GM18507 (cell line): Measurements from ENCODE around the gene SCRN1.
A peak's percentile ranks its signal among the peaks of the same experiment; 100 is the strongest.

Experiments used
- DNase-seq: peaks from one replicate; pipeline ENCODE4 v3.0.0; 2011; ENCODE audit warnings: low read depth; ENCODE audit not compliant: insufficient read length; ENCODE audit errors: extremely low spot score
- FAIRE-seq: peaks from 2 replicates; lab custom pipeline; 2011; peaks lifted over from hg19 to GRCh38; lab: Jason Lieb, UNC

Gene SCRN1, protein sequence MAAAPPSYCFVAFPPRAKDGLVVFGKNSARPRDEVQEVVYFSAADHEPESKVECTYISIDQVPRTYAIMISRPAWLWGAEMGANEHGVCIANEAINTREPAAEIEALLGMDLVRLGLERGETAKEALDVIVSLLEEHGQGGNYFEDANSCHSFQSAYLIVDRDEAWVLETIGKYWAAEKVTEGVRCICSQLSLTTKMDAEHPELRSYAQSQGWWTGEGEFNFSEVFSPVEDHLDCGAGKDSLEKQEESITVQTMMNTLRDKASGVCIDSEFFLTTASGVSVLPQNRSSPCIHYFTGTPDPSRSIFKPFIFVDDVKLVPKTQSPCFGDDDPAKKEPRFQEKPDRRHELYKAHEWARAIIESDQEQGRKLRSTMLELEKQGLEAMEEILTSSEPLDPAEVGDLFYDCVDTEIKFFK

DNA sequence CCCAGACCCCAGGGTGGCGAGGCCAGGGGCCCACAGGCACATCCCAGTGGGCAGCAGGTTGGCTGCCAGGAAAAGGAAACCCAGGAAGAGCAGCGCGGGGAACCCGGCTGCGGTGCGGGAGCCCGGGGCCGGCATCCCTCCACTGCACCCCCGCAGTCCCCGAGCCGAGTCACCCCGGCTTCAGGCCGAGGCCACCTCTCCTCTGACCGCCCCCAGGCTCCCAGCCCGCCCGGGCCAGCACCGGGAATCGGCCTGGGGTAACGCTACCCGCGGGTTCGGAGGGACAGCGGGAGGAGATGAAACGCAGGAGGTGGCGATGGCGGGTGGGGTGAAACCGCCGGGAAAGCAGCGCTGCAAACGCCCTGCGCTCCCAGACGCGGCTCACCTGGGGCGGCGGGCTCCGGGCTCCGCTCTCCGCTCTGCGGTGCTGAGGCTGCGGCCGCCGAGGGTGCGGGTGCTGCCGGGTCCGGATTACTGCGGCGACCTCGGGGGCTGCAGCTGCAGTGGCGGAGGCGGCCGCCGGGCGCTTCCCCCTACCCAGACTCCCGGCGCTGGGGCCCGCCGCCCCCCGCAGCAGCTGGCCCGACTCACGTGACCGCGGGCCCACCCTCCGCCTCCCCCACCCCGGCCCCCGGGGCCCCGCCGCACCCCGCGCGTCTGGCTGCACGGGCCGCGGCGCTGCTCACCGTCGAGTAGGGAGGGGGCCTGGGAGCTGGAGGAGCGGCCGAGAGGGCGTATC lies at the start of gene SCRN1:
TSS of gene SCRN1 (minus strand) at position 545 of the 739 bp plus-strand sequence. CDS start 20,734 bp downstream, outside the sequence.
- DNase-seq (peak; percentile 58), FAIRE-seq (no peak)

DNA sequence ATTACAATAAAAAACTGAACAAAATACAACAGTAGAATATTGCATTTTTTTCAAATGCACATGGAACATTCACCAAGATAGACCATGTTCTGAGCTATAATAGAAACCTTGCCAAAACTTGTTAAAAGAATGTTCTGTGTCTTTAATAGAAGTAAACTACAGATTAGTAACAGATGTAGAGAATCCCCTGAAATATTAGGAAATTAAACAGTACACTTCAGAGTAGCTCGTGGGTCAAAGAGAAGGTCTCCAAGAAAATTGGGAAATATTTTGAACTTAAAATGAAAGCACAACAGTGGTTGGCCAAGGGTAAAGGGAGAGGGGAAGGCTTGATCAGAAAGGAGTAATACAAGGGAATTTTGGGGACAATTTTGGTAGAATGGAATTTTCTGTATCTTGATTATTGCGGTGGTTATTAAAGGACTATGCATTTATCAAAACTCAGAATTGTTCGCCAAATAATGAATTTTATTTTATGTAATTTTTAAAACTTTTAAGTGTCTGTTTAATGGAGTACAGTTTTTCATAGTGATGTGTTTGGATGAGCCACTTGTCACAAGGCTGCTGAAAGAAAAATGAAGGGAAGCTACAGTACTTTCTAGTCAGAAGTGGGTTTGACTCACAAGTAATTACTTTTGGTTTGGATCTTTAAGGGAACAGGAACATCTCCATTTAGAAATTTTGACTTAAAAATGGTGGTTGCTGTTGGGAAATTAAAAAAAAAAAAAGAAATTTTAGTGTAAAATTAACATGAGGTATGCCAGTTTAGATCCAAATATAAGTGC lies 48.8 kb upstream of the SCRN1 start:
- no peak for DNase-seq

DNA sequence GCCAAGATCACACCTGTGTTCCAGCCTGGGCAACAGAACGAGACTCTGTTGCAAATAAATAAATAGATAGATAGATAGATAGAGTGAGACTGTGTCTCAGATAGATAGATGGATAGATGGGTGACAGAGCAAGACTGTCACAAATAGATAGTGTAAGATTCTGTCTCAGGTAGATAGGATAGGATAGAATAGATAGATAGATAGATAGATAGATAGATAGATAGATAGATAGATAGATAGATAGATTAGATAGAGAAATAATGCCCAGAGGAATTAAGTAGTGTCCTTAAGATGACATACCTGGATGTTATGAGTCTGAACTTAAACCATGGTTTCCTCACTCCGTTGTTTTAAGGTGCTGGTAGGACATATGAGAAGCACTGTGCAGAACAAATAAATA lies 46.6 kb upstream of the SCRN1 start:
- FAIRE-seq = no peak
- no peak for DNase-seq

More for the DNA sequence above, 48.8 kb upstream of the SCRN1 start:
- FAIRE-seq = no peak

DNA sequence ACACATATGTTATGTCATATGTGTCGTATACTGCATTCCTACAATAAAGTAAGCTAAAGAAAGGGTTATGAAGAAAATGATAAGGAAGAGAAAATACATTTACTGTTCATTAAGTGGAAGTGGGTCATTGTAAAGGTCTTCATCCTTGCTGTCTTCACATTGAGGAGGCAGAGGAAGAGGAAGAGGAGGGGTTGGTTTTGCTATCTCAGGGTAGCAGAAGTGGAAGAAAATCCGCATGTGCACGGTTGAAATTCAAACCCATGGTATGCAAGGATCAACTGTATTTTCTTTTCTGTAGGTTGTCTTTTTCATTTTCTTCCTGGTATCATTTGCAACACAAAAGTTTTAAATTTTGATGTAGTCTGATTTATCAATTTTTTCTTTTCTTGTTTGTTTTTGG lies 44.9 kb upstream of the SCRN1 start:
- no peak for FAIRE-seq
- DNase-seq = no peak

DNA sequence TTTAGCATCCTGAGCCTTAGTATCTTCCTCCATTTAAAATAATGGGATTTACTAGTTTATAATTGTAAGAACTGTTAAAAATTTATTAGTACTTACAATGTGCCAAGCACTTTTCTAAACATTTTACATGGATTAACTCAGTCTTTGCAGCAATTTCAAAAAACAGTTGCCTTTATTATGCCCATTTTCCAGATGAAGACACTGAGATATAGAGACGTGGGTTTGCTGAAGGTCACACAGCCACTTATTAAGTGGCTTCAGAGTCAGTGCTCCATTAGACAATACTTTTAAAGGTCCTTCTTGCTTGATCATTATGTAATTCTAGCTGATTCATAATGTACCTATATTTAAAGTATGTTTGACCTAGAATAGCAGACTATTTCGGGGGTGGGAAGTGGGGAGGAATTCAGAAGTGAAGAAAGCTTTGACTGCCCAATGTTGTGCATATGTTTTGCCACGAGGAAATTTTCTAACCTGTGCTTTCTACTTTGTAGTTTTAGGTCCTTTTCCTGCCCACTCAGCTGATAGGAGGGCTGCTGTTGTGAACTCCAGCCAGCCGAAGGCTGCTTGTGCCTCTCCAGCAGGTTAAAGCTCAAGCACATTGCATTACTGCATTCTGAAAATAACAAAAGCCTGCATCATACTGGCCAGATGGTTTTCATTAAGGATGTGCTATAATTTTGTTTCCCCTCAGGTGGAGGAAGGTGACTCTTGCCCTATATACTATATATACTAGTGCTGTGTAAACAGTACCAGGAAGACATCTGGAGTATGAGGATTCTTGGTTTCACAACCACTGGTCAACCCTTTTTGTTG lies 42.9 kb upstream of the SCRN1 start:
- FAIRE-seq = no peak
- no peak for DNase-seq

DNA sequence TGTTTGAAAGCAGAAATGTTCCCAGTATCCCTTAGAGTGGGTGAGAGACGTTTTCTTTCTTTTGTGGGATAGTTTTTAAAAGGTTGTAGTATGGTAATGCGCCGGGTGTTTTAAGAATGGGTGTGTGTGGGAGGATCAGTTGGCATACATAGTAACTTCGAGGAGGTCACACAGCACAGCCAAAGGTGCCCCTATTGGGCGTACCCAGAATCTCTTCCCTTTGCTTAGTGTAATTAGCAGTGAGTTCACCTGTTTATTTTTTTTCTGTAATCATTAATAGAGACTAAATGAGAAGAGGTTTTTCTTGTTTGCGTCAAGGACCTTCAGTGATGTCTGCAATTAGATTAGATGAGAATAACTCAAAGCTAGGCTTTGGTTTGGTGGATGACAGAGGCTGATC lies 40.1 kb upstream of the SCRN1 start:
- DNase-seq (no peak), FAIRE-seq (peak; percentile 24)

DNA sequence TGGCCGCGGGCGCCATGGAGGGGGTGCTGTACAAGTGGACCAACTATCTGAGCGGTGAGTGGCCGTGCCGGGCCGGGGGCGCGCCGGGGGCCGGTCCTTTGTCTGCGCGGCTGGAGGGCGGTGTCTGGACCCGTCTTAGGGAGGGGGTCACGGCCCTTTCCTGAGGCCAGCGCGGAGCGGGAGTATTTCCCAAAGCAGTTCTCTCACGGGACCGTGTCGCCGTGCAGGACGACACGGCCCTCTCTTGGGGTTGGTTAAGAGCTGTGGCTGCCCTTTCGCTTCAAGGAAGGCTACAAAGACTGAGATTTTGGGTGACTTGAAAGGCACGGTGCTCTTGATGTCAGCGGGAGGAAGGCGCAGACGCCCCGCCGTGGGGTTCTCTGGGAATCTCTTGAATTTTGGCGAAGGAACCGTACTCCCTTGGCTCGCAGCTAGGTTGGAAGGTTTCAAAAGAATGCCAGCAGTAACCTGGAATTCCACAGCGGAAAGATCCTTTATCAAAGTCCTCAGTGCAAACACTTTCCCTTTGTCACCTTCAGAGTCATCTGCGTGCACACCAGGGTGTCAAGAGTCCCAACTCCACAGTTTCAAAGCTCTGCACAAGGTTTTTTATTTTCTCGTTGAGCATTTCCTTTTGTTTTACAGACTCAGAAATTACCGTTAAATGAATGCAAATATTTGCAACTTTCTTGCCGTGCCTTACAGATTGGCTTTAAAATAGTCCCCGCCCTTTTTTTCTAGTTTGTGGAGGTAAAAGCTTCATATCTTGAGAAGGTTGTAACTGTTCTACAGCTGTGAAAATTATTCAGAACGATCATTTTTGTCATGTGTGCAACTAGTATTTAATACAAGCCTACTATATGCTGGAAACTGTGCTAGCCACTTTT lies 39.4 kb upstream of the SCRN1 start:
- peak; percentile 72 for FAIRE-seq
- DNase-seq = no peak

DNA sequence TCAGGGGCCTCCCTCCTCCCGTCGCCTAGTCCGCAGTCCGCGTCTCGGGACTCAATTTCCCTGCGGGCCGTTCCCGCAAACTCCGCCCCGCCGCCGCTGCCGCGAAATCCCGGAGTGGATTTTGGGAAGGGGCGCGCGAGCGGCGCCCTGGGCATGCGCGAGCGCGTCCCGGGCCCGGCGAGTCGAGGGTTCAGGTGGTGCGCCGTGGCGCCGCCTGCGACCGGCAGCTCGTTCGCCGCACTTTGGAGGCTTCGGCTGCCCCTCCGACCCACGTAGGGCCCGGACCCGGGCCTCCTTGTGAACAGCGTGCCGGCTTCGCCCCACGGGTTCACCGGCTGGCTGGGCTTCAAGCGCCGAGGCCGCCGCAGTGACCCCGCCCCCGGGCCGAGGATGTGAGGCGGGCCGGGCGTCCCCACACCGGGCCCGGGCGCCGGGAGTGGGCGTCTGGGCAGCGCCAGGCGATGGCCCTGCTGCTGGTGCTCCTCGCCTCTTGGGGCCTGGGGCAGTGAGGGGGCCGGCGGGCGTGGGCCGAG lies 38.7 kb upstream of the SCRN1 start, which contains the start of gene PLEKHA8:
TSS of gene PLEKHA8 (plus strand) at position 197 of the 533 bp plus-strand sequence. CDS start 351 bp downstream, outside the sequence.
- FAIRE-seq = peak; percentile 91
- peak; percentile 67 for DNase-seq

DNA sequence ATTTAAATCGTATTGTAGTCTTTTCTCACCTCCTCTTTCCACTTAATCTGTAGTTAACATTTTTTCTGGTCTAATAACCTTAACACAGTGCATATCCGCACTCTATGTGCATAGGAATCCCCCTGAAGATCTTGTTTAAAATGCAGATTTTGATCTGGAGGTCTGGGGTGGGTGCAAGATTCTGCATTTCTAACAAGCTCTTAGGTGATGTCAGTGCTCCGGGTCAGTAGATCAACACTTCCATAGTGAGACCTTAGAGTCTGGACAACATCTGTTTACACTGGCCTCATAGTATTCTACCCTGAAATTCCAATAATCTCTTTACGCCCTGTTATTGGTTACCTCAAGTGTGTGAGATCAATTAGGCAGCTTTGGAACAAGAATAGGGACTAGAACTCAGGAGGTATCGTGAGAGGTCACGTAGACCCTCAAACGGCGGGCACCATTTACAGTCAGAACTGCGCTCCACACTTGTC lies 38.2 kb upstream of the SCRN1 start:
- FAIRE-seq (no peak), DNase-seq (no peak)

DNA sequence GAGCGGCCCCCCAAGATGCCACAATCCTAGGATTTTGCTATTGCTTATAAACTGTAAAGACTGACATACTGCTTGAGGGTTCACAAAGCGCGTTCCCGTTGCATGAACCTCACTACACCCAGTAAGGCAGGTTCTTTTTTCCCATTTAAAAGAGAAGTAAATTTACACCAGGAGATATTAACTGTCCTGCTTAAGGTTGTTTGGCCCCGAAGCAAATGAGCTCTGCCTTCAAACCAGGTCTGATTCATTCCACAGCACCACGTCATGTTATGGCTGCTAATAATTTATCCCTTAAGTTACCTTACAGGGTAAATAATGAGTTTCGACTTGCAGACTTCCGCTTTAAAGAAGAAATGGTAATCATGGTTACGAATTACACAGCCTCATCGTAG lies 37.5 kb upstream of the SCRN1 start:
- no peak for DNase-seq

DNA sequence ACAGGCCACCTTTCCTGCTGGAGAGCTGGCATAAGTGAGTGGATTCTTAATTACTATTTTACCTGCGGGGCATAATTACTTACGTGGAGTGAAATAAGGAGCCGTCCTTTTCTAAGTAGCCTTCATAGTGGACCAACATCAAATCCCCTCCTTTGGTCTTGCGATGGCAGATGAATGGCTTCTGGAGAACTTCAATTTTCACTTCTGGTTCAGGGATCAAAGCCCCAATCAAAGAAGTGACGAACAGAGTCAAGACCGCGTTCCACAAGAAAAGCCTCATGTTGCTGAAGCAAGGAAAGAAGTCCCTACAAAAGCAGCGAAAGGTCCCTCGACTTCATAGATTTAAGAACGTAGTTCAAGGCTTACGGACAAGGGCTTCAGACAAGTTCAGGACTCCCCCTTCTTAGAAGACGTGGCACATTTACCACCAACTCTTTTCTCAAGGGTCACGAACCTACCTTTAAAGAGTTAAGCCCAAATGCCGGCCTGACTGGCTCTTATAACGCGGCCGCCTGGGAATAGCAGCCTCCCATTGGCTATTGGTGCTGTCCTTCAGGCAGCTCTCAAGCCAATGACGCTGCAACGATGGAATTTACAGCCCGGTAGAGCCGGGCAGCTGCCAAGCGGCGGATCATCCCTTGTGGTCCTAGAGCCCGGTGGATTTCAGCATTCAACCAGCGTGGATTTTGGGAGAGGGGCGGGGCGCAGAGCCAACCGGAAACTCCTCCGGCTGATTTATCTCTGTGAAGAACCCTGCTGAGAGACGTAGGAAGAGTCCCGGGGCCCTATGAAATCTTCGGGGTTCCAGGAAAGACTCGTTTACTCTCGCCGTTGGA lies 36.8 kb upstream of the SCRN1 start, which contains the start of gene FKBP14:
TSS of gene FKBP14 (minus strand) at position 474 of the 836 bp plus-strand sequence. CDS start at position 280, 194 bp downstream.
- peak; percentile 76 for DNase-seq
- FAIRE-seq = peak; percentile 93

More for the DNA sequence above, 37.5 kb upstream of the SCRN1 start:
- no peak for FAIRE-seq

DNA sequence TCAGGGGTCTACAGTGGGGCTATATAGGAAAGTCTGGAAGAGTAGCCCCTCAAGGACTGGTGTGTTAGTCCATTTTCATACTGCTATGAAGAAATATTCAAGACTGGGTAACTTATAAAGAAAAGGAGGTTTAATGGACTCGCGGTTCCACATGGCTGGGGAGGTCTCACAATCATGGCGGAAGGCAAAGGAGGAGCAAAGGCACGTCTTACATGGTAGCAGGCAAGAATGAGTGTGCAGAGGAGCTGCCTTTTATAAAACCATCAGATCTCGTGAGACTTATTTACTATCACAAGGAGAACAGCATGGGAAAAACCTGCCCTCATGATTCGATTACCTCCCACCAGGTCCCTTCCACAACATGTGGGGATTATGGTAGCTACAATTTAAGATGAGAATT lies 33.9 kb upstream of the SCRN1 start:
- no peak for DNase-seq
- FAIRE-seq = no peak

DNA sequence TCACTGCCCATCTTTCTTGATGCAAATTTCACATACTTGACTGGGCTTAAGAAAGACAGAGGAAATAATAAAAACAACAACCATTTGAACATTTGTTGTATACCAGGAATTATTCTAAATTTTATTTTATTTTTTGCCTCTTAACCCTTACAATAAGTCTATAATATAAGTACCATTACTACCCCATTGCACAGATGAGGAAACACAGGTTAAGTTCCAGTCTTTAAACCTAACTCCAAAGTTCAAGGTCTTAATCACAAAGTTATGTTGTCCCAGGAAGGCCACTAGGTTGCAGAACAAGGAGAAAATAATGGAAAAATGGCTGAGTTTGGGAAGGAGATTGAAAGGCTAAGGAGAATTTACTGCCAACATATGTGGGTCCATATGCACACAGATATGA lies 33.4 kb upstream of the SCRN1 start:
- FAIRE-seq = no peak

DNA sequence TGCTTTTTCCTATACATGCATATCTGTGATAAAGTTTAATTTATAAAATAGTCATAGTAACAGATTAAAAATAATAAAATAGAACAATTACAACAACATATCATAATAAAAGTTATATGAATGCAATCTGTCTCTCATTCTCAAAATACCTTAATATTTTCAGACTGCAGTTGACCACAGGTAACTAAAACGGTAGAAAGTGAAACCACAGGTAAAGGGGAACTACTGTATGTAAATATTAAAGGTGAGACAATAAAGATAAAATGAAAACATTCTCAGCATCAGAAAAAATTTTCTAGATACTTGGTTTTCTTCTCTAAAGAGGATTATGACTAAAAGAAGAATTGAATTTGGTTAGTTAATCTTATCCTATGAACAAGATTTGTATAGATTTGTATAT lies 30.9 kb upstream of the SCRN1 start:
- FAIRE-seq = peak; percentile 63
- DNase-seq = no peak

More for the DNA sequence above, 33.4 kb upstream of the SCRN1 start:
- DNase-seq = no peak

DNA sequence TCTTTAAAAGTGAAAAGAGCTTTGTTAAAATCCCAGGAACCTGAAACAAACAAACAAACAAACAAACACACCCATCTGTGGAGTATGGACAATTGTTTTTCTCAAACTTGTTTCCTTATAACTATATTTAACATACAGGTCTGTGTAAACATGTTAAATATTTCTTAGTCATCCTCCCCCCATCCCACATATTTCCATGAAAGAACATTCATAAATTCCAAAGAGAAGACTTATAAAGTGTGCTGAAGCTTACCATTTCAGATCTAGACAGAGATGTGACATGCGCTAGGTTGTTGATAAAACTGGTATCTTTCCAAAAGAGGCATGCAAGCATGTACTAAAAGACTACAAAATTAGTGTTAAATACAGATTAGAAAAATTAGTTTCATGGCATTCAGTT lies 30.4 kb upstream of the SCRN1 start:
- DNase-seq = no peak
- no peak for FAIRE-seq

DNA sequence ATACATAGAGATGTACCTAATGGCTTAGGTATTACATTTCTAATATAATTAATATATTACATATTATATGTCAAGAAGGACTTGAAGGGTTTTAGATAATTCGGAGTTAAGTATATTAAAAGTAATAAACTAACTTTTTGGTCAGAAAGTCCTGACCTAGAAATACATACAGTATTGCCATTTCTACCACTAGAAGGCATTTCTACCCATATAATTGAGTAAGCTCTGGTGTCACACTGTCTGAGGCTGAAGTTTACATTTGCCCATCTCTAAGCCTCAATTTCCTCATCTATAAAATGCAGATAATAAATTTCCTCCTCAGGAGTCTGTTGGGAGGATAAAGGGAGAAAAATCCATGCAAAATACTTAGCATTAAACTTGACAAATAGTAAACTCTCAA lies 29.8 kb upstream of the SCRN1 start:
- DNase-seq (no peak), FAIRE-seq (no peak)

DNA sequence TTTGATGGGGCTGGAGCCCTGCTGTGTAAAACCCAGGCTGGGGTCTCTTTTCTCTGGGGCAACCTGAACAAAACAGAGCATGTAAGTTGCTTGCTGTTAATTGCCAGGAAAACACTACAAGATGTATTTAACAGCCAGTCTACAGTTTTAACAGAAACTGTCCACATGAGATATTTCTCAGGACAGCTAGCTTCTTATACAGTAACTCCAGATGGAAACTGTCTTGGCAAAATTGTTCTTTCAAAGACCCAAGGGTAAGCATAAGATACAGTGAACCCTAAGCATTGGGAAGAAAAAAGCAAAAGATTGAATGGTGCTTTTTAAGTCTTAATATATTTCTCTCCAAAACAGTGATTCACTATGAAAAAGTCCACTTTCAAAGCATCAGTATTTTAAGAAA lies 28.9 kb upstream of the SCRN1 start:
- FAIRE-seq (no peak), DNase-seq (no peak)
